Gastroesophageal sphincter (tissue), 3 donors: Measurements from ENCODE around the gene SPINK2.

Source experiments
- POLR2A ChIP-seq, 2 donors: fragments of 450-650 bp; IDR thresholded peaks; one replicate each; pipeline ENCODE4 v1.6.1; 2017; ENCODE audit warnings: antibody characterized with exemption in 2 of 2, mild to moderate bottlenecking in 2 of 2, moderate library complexity in 1 of 2
- TF ChIP-seq, protein P1 (sequence below), 4 experiments: fragments of 200-600 bp in 2 of 4; fragments of 450-650 bp in 2 of 4; sonication (generic) in 1 of 4; IDR thresholded peaks; one replicate each; pipeline ENCODE4 v1.5.1; 2017 to 2019; ENCODE audit warnings: antibody characterized with exemption in 4 of 4, mild to moderate bottlenecking in 2 of 4, moderate library complexity in 2 of 4

DNA sequence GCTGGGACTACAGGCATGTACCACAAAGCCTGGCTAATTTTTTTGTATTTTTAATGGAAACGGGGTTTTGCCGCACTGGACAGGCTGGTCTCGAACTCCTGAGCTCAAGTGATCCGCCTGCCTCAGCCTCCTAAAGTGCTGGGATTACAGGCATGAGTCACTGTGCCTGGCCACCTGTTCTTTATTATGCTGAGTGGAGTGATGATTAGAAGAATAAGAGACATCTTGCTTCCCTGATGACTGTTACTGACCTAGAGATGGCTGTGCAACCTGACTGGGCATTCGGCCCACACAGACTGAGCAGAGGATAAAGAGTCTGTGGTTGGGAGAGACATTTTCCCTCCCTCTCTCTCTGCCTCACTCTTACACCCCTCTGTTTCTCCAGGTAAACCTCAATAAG, 56.7 kb downstream of the SPINK2 start:
- TF ChIP-seq POLR2A (IDR thresholded peaks at IDR 0.05): no peak
- TF ChIP-seq, protein P1, sequence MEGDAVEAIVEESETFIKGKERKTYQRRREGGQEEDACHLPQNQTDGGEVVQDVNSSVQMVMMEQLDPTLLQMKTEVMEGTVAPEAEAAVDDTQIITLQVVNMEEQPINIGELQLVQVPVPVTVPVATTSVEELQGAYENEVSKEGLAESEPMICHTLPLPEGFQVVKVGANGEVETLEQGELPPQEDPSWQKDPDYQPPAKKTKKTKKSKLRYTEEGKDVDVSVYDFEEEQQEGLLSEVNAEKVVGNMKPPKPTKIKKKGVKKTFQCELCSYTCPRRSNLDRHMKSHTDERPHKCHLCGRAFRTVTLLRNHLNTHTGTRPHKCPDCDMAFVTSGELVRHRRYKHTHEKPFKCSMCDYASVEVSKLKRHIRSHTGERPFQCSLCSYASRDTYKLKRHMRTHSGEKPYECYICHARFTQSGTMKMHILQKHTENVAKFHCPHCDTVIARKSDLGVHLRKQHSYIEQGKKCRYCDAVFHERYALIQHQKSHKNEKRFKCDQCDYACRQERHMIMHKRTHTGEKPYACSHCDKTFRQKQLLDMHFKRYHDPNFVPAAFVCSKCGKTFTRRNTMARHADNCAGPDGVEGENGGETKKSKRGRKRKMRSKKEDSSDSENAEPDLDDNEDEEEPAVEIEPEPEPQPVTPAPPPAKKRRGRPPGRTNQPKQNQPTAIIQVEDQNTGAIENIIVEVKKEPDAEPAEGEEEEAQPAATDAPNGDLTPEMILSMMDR (IDR thresholded peaks at IDR 0.05): no peak
